22Rv1 (cell line): Measurements from ENCODE around the gene CACNB2.

Source experiments
- H3K27ac ChIP-seq: fragments of 450-650 bp; 2 replicates; pipeline ENCODE4 v1.5.1; 2017
- CTCF ChIP-seq: fragments of 450-650 bp; IDR thresholded peaks from 2 replicates; pipeline ENCODE4 v1.5.1; 2017; ENCODE audit warnings: mild to moderate bottlenecking
- ZFX ChIP-seq: fragments of 450-650 bp; IDR thresholded peaks from 2 replicates; pipeline ENCODE4 v1.6.1; 2017; ENCODE audit warnings: antibody characterized with exemption, borderline replicate concordance

CACNB2 gene

GRCh38 chr10:18523858-18524257 is 383.6 kb downstream of the CACNB2 start:
- TF ChIP-seq CTCF (no peak), ZFX (no peak)
- no peak overlapping the region for H3K27ac ChIP-seq

DNA sequence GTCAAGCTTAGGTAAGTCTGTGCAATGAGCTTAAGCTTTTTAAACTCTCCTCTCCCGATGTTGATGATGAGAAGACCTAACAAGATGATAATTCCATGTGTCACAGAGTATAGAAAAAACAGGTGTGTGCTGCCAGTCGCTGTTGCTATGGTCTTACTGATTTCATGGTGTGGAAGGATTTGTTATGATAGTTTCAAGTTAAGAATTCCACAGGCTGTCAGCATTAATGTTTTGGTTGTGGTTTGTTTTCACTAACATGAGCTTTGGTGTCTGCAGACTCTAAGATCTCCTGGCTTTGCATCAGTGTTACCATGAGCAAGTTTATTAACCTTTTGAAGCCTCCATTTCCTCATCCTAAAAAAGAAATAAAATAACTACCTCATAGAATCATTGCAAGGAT is 387.5 kb downstream of the CACNB2 start:
- TF ChIP-seq ZFX (no peak), CTCF (no peak)
- H3K27ac ChIP-seq = no peak overlapping the region

DNA sequence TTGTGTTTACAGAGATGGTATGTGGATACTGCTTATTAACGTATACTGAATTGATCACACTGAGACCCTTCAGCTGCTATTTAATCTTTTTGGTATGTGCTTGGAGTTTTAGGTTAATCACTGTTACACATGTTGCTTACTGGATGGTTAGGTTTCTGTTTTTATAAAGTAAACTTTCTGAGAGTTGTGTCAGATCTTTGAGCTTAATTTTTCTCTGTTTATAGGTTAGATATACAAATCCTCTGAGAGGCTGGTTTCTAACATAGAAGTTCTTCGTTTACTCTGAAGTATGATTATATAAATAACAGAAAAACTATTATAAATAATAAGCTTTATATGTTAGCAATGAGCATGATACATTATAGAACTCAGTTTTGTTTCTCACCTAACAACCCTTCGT is 388.1 kb downstream of the CACNB2 start:
- H3K27ac ChIP-seq = no peak overlapping the region
- TF ChIP-seq ZFX (no peak), CTCF (no peak)

GRCh38 chr10:18532881-18533535 is 392.8 kb downstream of the CACNB2 start:
- TF ChIP-seq ZFX = no peak
- TF ChIP-seq CTCF = no peak

GRCh38 chr10:18533896-18534295 is 393.7 kb downstream of the CACNB2 start:
- H3K27ac ChIP-seq = no peak overlapping the region
- TF ChIP-seq CTCF (no peak), ZFX (no peak)

More at GRCh38 chr10:18532881-18533535, 392.8 kb downstream of the CACNB2 start:
- H3K27ac ChIP-seq = no peak overlapping the region

GRCh38 chr10:18539335-18539734 is 399.1 kb downstream of the CACNB2 start:
- no peak overlapping the region for H3K27ac ChIP-seq
- TF ChIP-seq ZFX (no peak), CTCF (no peak)

DNA sequence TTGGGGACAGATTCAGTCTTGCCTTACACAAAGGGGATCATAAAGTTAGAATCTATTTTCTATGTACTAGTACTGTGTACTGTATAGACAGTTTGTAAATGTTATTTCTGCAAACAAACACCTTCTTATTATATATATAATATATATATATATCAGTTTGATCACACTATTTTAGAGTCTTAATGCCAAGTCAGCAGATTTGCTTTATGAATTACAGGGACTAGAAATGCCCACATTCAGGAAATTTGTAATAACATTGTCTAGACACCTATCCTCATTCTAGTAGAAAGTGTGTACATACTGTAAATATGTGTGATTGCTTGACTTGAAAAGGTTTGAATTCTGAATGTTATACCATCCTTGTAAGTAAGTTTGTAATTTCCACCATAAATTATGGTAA is 400.0 kb downstream of the CACNB2 start:
- no peak for TF ChIP-seq CTCF
- no peak for TF ChIP-seq ZFX

More for the DNA sequence above, 400.0 kb downstream of the CACNB2 start:
- no peak overlapping the region for H3K27ac ChIP-seq
